ENCODE measurements around the gene TTC9C. TPM values are rescaled to one million over a fixed set of nuclear protein-coding genes. Genes with fewer than 3 reads are reported as not detected.
"Not testable (repeated sequence)": the region's sequence is repeated elsewhere in the genome, so short reads cannot be mapped to it uniquely, and the experiment has no call there.

Gene TTC9C
- total RNA-seq, 1 donor from 2014 or later, result 78.4 TPM

DNA sequence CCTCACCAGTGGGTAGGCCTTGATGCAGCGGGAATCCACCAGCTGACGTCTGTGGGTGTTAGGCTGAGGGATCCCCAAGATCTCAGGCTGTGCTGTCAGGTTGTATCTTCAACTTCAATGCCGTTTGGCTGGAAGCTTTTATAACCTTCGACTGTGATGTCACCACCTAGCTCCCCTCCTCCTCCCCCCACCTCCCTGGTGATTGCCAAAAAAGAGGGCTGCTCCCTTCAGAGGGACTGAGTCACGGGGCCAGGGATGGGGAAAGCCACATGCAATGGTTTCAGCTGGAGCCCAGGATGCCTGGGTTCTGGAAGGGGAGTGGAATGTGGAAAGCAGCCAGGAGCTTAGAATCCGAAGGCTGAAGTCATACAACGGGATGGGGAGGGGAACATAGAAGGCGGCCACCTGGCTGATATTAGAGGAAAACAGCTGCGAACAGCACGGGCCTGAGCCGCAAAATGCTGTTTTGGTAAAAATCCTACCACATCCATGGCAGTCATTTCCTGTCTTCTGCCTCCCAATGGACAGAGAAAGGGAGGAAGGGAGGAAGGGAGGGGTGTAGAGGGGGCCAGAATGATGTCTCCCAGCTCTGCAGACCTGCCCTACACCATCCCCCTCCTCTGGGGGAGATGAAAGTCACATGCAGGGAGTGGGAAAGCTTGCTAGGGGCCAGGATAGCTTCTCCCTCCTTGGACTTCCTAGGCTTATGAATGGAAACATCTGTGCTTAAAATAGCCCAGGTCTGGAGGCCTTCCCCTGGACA, 38.7 kb upstream of the TTC9C start, which contains the start of gene LRRN4CL:
Gene LRRN4CL (minus strand): TSS at position 110 of the 763 bp plus-strand sequence. CDS start 1,022 bp downstream, outside the sequence.
- Histone ChIP-seq H3K9ac (no peak within 1 kb of the TSS), H3K79me2 (ENCODE audit: low read depth) (no peaks in the 10 kb centered on the region), H3K27me3 (no peaks in the 10 kb centered on the region), H3K4me3 (no peak within 1 kb of the TSS), H2AFZ (replicated peaks) (no peak within 1 kb of the TSS), H3K4me2 (no peak within 1 kb of the TSS), H4K20me1 (ENCODE audit: low read depth) (no peaks in the 10 kb centered on the region), H3K27ac (peak within 1 kb of the TSS; percentile 13), H3K9me3 (ENCODE audit: low read depth) (no peaks in the 10 kb centered on the region), H3K36me3 (no peaks in the 10 kb centered on the region), H3K4me1 (no peaks in the 10 kb centered on the region), H3F3A (ENCODE audit: low read depth) (peaks cover 7% of the 10 kb centered on the region)
- no peak for DNase-seq (ENCODE audit: low spot score)
- Mint-ChIP-seq H3K9me3 (no peaks in the 10 kb centered on the region), H3K4me1 (peaks cover 6% of the 10 kb centered on the region), H3K4me3 (peak within 1 kb of the TSS; percentile 53), H3K27me3 (ENCODE audit: insufficient read depth, low read depth) (peaks cover 2% of the 10 kb centered on the region), H3K36me3 (peaks cover 8% of the 10 kb centered on the region), H3K27ac (no peak within 1 kb of the TSS)
- TF ChIP-seq EZH2 (IDR thresholded peaks at IDR 0.05) (no peak), EZH2phosphoT487 (IDR thresholded peaks at IDR 0.05) (no peak)
- TF ChIP-seq, protein P1, sequence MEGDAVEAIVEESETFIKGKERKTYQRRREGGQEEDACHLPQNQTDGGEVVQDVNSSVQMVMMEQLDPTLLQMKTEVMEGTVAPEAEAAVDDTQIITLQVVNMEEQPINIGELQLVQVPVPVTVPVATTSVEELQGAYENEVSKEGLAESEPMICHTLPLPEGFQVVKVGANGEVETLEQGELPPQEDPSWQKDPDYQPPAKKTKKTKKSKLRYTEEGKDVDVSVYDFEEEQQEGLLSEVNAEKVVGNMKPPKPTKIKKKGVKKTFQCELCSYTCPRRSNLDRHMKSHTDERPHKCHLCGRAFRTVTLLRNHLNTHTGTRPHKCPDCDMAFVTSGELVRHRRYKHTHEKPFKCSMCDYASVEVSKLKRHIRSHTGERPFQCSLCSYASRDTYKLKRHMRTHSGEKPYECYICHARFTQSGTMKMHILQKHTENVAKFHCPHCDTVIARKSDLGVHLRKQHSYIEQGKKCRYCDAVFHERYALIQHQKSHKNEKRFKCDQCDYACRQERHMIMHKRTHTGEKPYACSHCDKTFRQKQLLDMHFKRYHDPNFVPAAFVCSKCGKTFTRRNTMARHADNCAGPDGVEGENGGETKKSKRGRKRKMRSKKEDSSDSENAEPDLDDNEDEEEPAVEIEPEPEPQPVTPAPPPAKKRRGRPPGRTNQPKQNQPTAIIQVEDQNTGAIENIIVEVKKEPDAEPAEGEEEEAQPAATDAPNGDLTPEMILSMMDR (IDR thresholded peaks at IDR 0.05), result no peak

DNA sequence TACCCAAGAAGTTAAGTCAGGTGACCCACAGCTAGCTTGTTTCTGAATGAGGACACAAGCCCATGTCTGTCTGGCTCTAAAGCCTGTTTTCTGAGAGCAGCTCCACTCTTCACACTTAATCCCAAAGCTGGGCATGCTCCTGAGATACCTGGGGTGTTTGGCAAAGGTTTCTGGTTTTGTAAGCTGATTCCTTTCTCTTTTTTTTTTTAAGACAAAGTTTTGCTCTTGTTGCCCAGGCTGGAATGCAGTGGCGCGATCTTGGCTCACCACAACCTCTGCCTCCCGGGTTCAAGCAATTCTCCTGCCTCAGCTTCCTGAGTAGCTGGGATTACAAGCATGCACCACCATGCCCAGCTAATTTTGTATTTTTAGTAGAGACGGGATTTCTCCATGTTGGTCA, 34.7 kb upstream of the TTC9C start:
- H3K4me3 Mint-ChIP-seq; H3K4me1 Mint-ChIP-seq; H3K9me3 ChIP-seq (ENCODE audit: low read depth); H3K27me3 Mint-ChIP-seq (ENCODE audit: insufficient read depth, low read depth); H4K20me1 ChIP-seq (ENCODE audit: low read depth); H3K36me3 ChIP-seq; H3K9me3 Mint-ChIP-seq; H3K9ac ChIP-seq; H3K27me3 ChIP-seq; H3K4me2 ChIP-seq; DNase-seq (ENCODE audit: low spot score); H3K4me3 ChIP-seq; H3K79me2 ChIP-seq (ENCODE audit: low read depth); H2AFZ ChIP-seq (replicated peaks); H3K4me1 ChIP-seq; H3K27ac ChIP-seq; H3F3A ChIP-seq (ENCODE audit: low read depth); H3K27ac Mint-ChIP-seq: not testable (repeated sequence)
- peaks cover 17% of the 10 kb centered on the region for H3K36me3 Mint-ChIP-seq

DNA sequence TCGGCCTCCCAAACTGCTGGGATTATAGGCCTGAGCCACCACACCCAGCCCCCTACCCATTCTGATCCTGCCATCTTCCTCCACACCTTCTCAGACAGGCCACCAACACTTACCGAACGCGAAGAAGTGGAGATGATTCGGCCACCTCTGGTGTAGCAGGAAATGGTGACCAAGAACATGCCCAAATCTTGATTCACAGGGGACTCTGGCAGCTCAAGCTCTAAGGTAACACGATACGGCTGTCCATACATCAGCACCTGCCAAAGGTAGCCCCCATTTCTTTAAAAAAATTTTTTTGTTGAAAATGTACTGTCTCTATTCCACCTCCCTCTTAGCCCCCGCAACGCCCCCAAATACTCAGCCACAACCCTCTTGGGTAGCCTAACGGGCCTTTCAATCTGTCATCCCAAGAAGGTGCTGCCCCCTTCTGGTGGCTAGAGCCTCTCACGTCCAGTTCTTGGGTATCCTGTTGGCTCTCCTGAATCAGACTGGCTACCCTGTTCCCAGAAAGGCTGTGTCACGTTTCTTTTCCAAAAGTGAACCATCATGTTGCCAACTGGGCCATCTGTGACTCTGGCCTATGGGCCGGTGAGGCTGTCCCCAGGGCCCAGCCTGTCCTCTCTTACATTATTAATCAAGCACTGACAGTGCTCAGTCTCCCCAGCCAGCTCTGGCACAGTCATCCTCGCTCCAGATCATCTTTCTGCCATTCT, 33.7 kb upstream of the TTC9C start:
- peaks cover 5% of the 10 kb centered on the region for H3F3A ChIP-seq (ENCODE audit: low read depth)
- no peak overlapping the region for H3K9ac ChIP-seq
- no peaks in the 10 kb centered on the region for H3K9me3 ChIP-seq (ENCODE audit: low read depth)
- H3K9me3 Mint-ChIP-seq, result no peaks in the 10 kb centered on the region
- DNase-seq (ENCODE audit: low spot score), result peak; percentile 91
- no peak overlapping the region for H2AFZ ChIP-seq (replicated peaks)
- H3K4me1 ChIP-seq, result no peaks in the 10 kb centered on the region
- no peaks in the 10 kb centered on the region for H3K27me3 ChIP-seq
- H3K36me3 Mint-ChIP-seq, result peaks cover 18% of the 10 kb centered on the region
- H3K27ac Mint-ChIP-seq, result peak overlapping the region; percentile 65
- no peaks in the 10 kb centered on the region for H3K36me3 ChIP-seq
- peak overlapping the region; percentile 11 for H3K4me3 Mint-ChIP-seq
- H3K79me2 ChIP-seq (ENCODE audit: low read depth), result no peaks in the 10 kb centered on the region
- peaks cover 2% of the 10 kb centered on the region for H3K27me3 Mint-ChIP-seq (ENCODE audit: insufficient read depth, low read depth)
- no peak overlapping the region for H3K4me3 ChIP-seq
- TF ChIP-seq EZH2phosphoT487 (IDR thresholded peaks at IDR 0.05) (no peak), EZH2 (IDR thresholded peaks at IDR 0.05) (no peak)
- TF ChIP-seq, protein P1 (IDR thresholded peaks at IDR 0.05), result peak; percentile 89
- no peak overlapping the region for H3K4me2 ChIP-seq
- H3K27ac ChIP-seq, result no peak overlapping the region
- H3K4me1 Mint-ChIP-seq, result peaks cover 4% of the 10 kb centered on the region
- H4K20me1 ChIP-seq (ENCODE audit: low read depth), result no peaks in the 10 kb centered on the region

DNA sequence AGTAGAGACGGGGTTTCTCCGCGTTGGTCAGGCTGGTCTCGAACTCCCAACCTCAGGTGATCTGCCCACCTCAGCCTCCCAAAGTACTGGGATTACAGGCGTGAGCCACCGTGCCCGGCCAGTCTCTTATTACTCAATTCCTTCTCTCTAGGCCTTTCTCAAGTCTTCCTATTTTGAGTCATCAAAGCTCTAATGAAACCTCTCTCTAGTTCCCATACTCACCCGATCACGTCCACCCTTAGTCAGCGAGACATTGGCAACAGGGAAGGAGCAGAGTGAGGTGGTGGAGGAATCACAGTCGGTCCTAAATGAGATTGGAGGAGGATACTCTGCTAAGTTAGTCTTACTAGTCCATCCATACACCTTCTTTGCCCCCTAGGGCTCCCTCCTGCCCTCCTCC, 26.0 kb upstream of the TTC9C start:
- Mint-ChIP-seq H3K4me1 (peaks cover 14% of the 10 kb centered on the region), H3K27ac (peak overlapping the region; percentile 31), H3K4me3 (no peak overlapping the region), H3K27me3 (ENCODE audit: insufficient read depth, low read depth) (no peaks in the 10 kb centered on the region), H3K36me3 (peaks cover 25% of the 10 kb centered on the region), H3K9me3 (no peaks in the 10 kb centered on the region)
- Histone ChIP-seq H3K79me2 (ENCODE audit: low read depth) (peaks cover 16% of the 10 kb centered on the region), H3K27ac (no peak overlapping the region), H3K4me1 (peaks cover 14% of the 10 kb centered on the region), H4K20me1 (ENCODE audit: low read depth) (no peaks in the 10 kb centered on the region), H3K4me3 (no peak overlapping the region), H3K36me3 (peaks cover 4% of the 10 kb centered on the region), H3K9ac (no peak overlapping the region), H3K4me2 (no peak overlapping the region), H2AFZ (replicated peaks) (no peak overlapping the region), H3K9me3 (ENCODE audit: low read depth) (no peaks in the 10 kb centered on the region), H3K27me3 (no peaks in the 10 kb centered on the region), H3F3A (ENCODE audit: low read depth) (peaks cover 20% of the 10 kb centered on the region)
- no peak for DNase-seq (ENCODE audit: low spot score)
- TF ChIP-seq, protein P1 (IDR thresholded peaks at IDR 0.05), result no peak
- TF ChIP-seq EZH2 (IDR thresholded peaks at IDR 0.05), result no peak
- no peak for TF ChIP-seq EZH2phosphoT487 (IDR thresholded peaks at IDR 0.05)

DNA sequence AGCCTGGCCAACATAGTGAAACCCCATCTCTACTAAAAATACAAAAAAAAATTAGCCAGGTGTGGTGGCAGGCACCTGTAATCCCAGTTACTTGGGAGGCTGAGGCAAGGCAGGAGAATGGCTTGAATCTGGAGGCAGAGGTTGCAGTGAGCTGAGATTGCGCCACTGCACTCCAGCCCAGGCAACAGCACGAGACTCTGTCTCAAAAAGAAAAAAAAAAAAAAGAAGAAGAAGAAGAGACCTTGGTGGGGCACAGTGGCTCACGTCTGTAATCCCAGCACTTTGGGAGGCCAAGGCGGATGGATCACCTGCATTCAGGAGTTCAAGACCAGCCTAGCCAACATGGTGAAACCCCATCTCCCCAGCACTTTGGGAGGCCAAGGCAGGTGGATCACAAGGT, 24.4 kb upstream of the TTC9C start:
- H3K27ac Mint-ChIP-seq; H3K27ac ChIP-seq; H3K9me3 Mint-ChIP-seq; H3K4me2 ChIP-seq; H2AFZ ChIP-seq (replicated peaks); H3K4me3 ChIP-seq; H3K9me3 ChIP-seq (ENCODE audit: low read depth); H3K9ac ChIP-seq; H3K27me3 Mint-ChIP-seq (ENCODE audit: insufficient read depth, low read depth); H3K27me3 ChIP-seq; H3K4me3 Mint-ChIP-seq; H3K36me3 ChIP-seq; H4K20me1 ChIP-seq (ENCODE audit: low read depth); DNase-seq (ENCODE audit: low spot score): not testable (repeated sequence)
- Histone ChIP-seq H3F3A (ENCODE audit: low read depth) (peaks cover 36% of the 10 kb centered on the region), H3K4me1 (peaks cover 29% of the 10 kb centered on the region), H3K79me2 (ENCODE audit: low read depth) (peaks cover 16% of the 10 kb centered on the region)
- H3K4me1 Mint-ChIP-seq, result peaks cover 31% of the 10 kb centered on the region
- peaks cover 21% of the 10 kb centered on the region for H3K36me3 Mint-ChIP-seq

All from neural progenitor cell (in vitro differentiated cells).